Measurements from ENCODE around the gene PNKD. TPM values are rescaled to one million over a fixed set of nuclear protein-coding genes. Genes with fewer than 3 reads are reported as not detected.

PNKD gene
- total RNA-seq, 1 experiment from 2014 or later, result 49.8 TPM

DNA sequence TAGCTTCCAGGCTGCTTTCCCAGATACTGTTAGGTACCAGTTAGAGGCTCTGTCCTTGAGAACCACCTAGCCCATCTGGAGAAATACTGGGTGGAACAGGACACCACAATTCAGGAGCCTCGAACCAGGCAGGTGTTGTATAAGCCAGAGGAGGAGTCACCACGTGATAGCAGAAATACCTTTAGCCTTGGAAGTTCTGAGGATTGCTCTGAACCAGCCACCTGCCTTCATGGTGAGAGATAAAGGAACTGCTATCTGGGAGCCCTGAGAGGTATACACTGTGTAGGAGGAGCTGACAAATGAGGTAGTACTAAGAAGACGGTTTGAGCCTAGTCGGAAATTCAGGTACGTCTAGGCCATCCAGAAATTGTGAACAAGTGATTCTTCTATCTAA, 17.1 kb upstream of the PNKD start:
- ChIA-PET POLR2A (no interaction called here), CTCF (interaction anchor here (1.5 kb wide), 1 partner anchor 11 kb away, joined by 4 read pairs; no protein-coding TSS in a partner anchor)
- Mint-ChIP-seq H3K36me3 (peaks cover 65% of the 10 kb centered on the region), H3K27me3 (ENCODE audit: low read depth) (no peaks in the 10 kb centered on the region), H3K27ac (no peak overlapping the region), H3K4me1 (0 out of 2 replicates have a peak, but pooled peaks cover 3% of the 10 kb centered on the region), H3K4me3 (no peak overlapping the region), H3K9me3 (no peaks in the 10 kb centered on the region)
- ATAC-seq (no peak), DNase-seq (ENCODE audit: low spot score) (no peak)
- TF ChIP-seq EMX1 (CRISPR knock-in tag; IDR thresholded peaks at IDR 0.05) (no peak), GTF2I (CRISPR knock-in tag; conservative IDR thresholded peaks at IDR 0.05) (no peak), CREM (CRISPR knock-in tag; IDR thresholded peaks at IDR 0.05) (no peak), TP53 (CRISPR knock-in tag; IDR thresholded peaks at IDR 0.05) (no peak)
- TF ChIP-seq, protein P1, sequence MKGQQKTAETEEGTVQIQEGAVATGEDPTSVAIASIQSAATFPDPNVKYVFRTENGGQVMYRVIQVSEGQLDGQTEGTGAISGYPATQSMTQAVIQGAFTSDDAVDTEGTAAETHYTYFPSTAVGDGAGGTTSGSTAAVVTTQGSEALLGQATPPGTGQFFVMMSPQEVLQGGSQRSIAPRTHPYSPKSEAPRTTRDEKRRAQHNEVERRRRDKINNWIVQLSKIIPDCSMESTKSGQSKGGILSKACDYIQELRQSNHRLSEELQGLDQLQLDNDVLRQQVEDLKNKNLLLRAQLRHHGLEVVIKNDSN (CRISPR knock-in tag; IDR thresholded peaks at IDR 0.05), result no peak
- TF ChIP-seq, protein P2, sequence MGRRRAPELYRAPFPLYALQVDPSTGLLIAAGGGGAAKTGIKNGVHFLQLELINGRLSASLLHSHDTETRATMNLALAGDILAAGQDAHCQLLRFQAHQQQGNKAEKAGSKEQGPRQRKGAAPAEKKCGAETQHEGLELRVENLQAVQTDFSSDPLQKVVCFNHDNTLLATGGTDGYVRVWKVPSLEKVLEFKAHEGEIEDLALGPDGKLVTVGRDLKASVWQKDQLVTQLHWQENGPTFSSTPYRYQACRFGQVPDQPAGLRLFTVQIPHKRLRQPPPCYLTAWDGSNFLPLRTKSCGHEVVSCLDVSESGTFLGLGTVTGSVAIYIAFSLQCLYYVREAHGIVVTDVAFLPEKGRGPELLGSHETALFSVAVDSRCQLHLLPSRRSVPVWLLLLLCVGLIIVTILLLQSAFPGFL (CRISPR knock-in tag; IDR thresholded peaks at IDR 0.05; ENCODE audit: borderline replicate concordance), result no peak
- TF ChIP-seq, protein P3, sequence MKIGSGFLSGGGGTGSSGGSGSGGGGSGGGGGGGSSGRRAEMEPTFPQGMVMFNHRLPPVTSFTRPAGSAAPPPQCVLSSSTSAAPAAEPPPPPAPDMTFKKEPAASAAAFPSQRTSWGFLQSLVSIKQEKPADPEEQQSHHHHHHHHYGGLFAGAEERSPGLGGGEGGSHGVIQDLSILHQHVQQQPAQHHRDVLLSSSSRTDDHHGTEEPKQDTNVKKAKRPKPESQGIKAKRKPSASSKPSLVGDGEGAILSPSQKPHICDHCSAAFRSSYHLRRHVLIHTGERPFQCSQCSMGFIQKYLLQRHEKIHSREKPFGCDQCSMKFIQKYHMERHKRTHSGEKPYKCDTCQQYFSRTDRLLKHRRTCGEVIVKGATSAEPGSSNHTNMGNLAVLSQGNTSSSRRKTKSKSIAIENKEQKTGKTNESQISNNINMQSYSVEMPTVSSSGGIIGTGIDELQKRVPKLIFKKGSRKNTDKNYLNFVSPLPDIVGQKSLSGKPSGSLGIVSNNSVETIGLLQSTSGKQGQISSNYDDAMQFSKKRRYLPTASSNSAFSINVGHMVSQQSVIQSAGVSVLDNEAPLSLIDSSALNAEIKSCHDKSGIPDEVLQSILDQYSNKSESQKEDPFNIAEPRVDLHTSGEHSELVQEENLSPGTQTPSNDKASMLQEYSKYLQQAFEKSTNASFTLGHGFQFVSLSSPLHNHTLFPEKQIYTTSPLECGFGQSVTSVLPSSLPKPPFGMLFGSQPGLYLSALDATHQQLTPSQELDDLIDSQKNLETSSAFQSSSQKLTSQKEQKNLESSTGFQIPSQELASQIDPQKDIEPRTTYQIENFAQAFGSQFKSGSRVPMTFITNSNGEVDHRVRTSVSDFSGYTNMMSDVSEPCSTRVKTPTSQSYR (CRISPR knock-in tag; IDR thresholded peaks at IDR 0.05), result no peak

DNA sequence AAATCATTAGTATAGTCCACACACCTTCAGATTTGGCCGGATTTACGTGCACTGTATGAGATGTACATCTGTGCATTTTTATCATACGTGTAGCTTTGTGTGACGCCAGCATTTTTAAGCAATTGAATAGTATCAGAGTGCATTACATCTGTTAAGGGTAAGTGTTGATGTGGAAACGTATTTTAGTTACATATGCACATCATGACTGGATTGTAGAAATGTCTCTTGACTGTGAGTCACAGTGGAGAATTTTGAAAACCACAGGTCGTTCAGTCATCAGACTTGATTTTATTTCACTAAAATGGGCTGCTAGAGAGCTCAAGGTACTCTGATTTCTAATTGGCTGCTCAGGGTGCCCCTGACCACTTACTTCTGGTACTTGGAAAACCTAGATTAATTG, 14.9 kb upstream of the PNKD start:
- Mint-ChIP-seq H3K27me3 (ENCODE audit: low read depth) (peaks cover 3% of the 10 kb centered on the region; the same call in 1 of the 2 replicates), H3K4me3 (no peak overlapping the region), H3K27ac (no peak overlapping the region; the same call in 1 of the 2 replicates), H3K36me3 (peaks cover 45% of the 10 kb centered on the region), H3K4me1 (peaks cover 16% of the 10 kb centered on the region), H3K9me3 (no peaks in the 10 kb centered on the region)
- ChIA-PET CTCF (interaction anchor here (1.9 kb wide), 1 partner anchor 87 kb away, joined by 6 read pairs; no protein-coding TSS in a partner anchor), POLR2A (no interaction called here)
- DNase-seq (ENCODE audit: low spot score) (no peak), ATAC-seq (no peak)
- TF ChIP-seq ATF2 (CRISPR knock-in tag; IDR thresholded peaks at IDR 0.05; ENCODE audit: borderline replicate concordance, low read depth) (no peak), ESRRA (CRISPR knock-in tag; IDR thresholded peaks at IDR 0.05; ENCODE audit: borderline replicate concordance) (no peak), SOX15 (CRISPR knock-in tag; IDR thresholded peaks at IDR 0.05) (no peak), FOXJ3 (CRISPR knock-in tag; IDR thresholded peaks at IDR 0.05; ENCODE audit: borderline replicate concordance) (no peak), MLX (CRISPR knock-in tag; IDR thresholded peaks at IDR 0.05) (no peak), CBFB (CRISPR knock-in tag; IDR thresholded peaks at IDR 0.05; ENCODE audit: low read depth) (no peak), GABPB1 (CRISPR knock-in tag; IDR thresholded peaks at IDR 0.05) (no peak), ZNF532 (CRISPR knock-in tag; IDR thresholded peaks at IDR 0.05; ENCODE audit: borderline replicate concordance) (no peak), ETV6 (CRISPR knock-in tag; IDR thresholded peaks at IDR 0.05) (no peak)
- TF ChIP-seq, protein P4, sequence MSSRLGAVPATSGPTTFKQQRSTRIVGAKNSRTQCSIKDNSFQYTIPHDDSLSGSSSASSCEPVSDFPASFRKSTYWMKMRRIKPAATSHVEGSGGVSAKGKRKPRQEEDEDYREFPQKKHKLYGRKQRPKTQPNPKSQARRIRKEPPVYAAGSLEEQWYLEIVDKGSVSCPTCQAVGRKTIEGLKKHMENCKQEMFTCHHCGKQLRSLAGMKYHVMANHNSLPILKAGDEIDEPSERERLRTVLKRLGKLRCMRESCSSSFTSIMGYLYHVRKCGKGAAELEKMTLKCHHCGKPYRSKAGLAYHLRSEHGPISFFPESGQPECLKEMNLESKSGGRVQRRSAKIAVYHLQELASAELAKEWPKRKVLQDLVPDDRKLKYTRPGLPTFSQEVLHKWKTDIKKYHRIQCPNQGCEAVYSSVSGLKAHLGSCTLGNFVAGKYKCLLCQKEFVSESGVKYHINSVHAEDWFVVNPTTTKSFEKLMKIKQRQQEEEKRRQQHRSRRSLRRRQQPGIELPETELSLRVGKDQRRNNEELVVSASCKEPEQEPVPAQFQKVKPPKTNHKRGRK (CRISPR knock-in tag; IDR thresholded peaks at IDR 0.05; ENCODE audit: borderline replicate concordance), result no peak
- TF ChIP-seq, protein P5, sequence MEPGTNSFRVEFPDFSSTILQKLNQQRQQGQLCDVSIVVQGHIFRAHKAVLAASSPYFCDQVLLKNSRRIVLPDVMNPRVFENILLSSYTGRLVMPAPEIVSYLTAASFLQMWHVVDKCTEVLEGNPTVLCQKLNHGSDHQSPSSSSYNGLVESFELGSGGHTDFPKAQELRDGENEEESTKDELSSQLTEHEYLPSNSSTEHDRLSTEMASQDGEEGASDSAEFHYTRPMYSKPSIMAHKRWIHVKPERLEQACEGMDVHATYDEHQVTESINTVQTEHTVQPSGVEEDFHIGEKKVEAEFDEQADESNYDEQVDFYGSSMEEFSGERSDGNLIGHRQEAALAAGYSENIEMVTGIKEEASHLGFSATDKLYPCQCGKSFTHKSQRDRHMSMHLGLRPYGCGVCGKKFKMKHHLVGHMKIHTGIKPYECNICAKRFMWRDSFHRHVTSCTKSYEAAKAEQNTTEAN (CRISPR knock-in tag; IDR thresholded peaks at IDR 0.05), result no peak

Measured in WTC11 (cell line).